ENCODE measurements around the gene QRFP. TPM values are rescaled to one million over a fixed set of nuclear protein-coding genes. Genes with fewer than 3 reads are reported as not detected.

The QRFP gene
- total RNA-seq, 1 experiment from 2014 or later: not detected

DNA sequence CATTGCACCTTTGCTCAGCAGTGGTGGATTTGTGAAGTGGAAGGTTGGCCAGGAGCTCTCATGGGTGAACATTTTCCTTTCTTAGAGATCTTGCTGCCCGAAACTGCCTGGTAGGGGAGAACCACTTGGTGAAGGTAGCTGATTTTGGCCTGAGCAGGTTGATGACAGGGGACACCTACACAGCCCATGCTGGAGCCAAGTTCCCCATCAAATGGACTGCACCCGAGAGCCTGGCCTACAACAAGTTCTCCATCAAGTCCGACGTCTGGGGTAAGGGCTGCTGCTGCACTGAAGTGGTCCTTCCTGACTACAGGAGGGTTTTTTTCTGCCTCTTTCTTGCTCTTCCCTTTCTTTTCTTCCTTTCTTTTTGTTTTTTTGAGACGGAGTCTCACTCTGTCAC lies 21.8 kb downstream of the QRFP start:
- Histone ChIP-seq H4K8ac (replicated peaks; ENCODE audit: insufficient read length, low read depth, low read length) (no peak overlapping the region), H3K79me2 (ENCODE audit: insufficient read depth, low read length) (no peaks in the 10 kb centered on the region), H2BK12ac (ENCODE audit: insufficient read length, low read depth, low read length) (no peak overlapping the region), H3T11ph (ENCODE audit: low read length) (no peak overlapping the region), H3K23ac (ENCODE audit: insufficient read length, low read depth, low read length) (no peak overlapping the region), H3K27ac (ENCODE audit: insufficient read length, low read depth, low read length) (no peak overlapping the region), H2BK120ac (ENCODE audit: low read depth, low read length, poor library complexity, severe bottlenecking) (no peak overlapping the region), H3K4me1 (ENCODE audit: insufficient read depth, low read length) (no peaks in the 10 kb centered on the region), H3K27me3 (ENCODE audit: insufficient read depth, low read length) (no peaks in the 10 kb centered on the region), H2BK20ac (ENCODE audit: low read depth, low read length, poor library complexity, severe bottlenecking) (no peak overlapping the region), H3K14ac (ENCODE audit: insufficient read depth, low read length) (no peak overlapping the region), H3K56ac (ENCODE audit: insufficient read length, low read depth, low read length) (no peak overlapping the region), H2AK5ac (ENCODE audit: insufficient read length, low read length) (no peak overlapping the region), H3K9me3 (ENCODE audit: control insufficient read depth, low read depth, low read length) (no peaks in the 10 kb centered on the region), H4K20me1 (ENCODE audit: control insufficient read depth, insufficient read depth, insufficient read length) (no peaks in the 10 kb centered on the region), H2BK15ac (ENCODE audit: low read depth, low read length) (no peak overlapping the region), H4K5ac (ENCODE audit: insufficient read length, low read depth, low read length) (no peak overlapping the region), H3K9ac (ENCODE audit: extremely low read depth, insufficient read length, low read length) (no peak overlapping the region), H4K91ac (ENCODE audit: insufficient read length, low read depth, low read length) (no peak overlapping the region), H2BK5ac (ENCODE audit: insufficient read length, low read length) (no peak overlapping the region), H3K4me2 (ENCODE audit: insufficient read depth, insufficient read length, low read length) (no peak overlapping the region), H2AFZ (ENCODE audit: low read length) (no peak overlapping the region), H3K23me2 (ENCODE audit: insufficient read length, low read depth, low read length, poor library complexity, severe bottlenecking) (no peaks in the 10 kb centered on the region), H3K79me1 (ENCODE audit: insufficient read depth, low read depth, low read length, poor library complexity, severe bottlenecking) (no peaks in the 10 kb centered on the region), H3K4ac (ENCODE audit: low read depth, low read length) (no peak overlapping the region), H3K18ac (ENCODE audit: insufficient read length, low read depth, low read length) (no peak overlapping the region)
- no peaks in the 10 kb centered on the region for H3K27me3 Mint-ChIP-seq (ENCODE audit: low read depth)
- H3K4me3 Mint-ChIP-seq: no peak overlapping the region
- no peaks in the 10 kb centered on the region for H3K4me1 Mint-ChIP-seq
- DNase-seq: no peak
- peaks cover 53 to 86% (median 82%) of the 10 kb centered on the region in 3 experiments for H3K36me3 Mint-ChIP-seq (ENCODE audit: insufficient read depth in 1 of 3, low read depth in 3 of 3)
- no peaks in the 10 kb centered on the region for H3K9me3 Mint-ChIP-seq
- TF ChIP-seq, protein P1, sequence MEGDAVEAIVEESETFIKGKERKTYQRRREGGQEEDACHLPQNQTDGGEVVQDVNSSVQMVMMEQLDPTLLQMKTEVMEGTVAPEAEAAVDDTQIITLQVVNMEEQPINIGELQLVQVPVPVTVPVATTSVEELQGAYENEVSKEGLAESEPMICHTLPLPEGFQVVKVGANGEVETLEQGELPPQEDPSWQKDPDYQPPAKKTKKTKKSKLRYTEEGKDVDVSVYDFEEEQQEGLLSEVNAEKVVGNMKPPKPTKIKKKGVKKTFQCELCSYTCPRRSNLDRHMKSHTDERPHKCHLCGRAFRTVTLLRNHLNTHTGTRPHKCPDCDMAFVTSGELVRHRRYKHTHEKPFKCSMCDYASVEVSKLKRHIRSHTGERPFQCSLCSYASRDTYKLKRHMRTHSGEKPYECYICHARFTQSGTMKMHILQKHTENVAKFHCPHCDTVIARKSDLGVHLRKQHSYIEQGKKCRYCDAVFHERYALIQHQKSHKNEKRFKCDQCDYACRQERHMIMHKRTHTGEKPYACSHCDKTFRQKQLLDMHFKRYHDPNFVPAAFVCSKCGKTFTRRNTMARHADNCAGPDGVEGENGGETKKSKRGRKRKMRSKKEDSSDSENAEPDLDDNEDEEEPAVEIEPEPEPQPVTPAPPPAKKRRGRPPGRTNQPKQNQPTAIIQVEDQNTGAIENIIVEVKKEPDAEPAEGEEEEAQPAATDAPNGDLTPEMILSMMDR (conservative IDR thresholded peaks at IDR 0.05): no peak
- peak overlapping the region in 1 of 3 experiments; percentile 82; a peak in 1 of 7 replicates for H3K27ac Mint-ChIP-seq
- no CpG with 5 or more reads among the region's 5 CpGs for WGBS (ENCODE audit: extremely low coverage, insufficient read length, low lambda C conversion rate)
